A549 (cell line): ENCODE data around the gene ESYT1.

Experiments used
- CHD2 ChIP-seq: fragments of 150-350 bp; IDR thresholded peaks from 2 replicates; pipeline ENCODE4 v1.6.1; 2014; ENCODE audit warnings: low read length; ENCODE audit not compliant: partially characterized antibody
- EP300 ChIP-seq, 2 experiments: fragments of >200 bp; sonication (Bioruptor Twin); formaldehyde crosslinking; IDR thresholded peaks; 2 replicates in 1 of 2; 3 replicates in 1 of 2; pipeline ENCODE4 v1.6.1; 2016 to 2017
- MAX ChIP-seq: IDR thresholded peaks from 2 replicates; pipeline ENCODE4 v1.6.1; 2012
- MYC ChIP-seq: IDR thresholded peaks from 2 replicates; pipeline ENCODE4 v1.6.1; 2012; ENCODE audit warnings: mild to moderate bottlenecking, inconsistent platforms, low read length, improper control_type of control experiment, borderline replicate concordance
- TF ChIP-seq, protein P1 (sequence below): fragments of >200 bp; sonication (Bioruptor Twin); formaldehyde crosslinking; IDR thresholded peaks from 3 replicates; pipeline ENCODE4 v1.5.1; 2016

DNA sequence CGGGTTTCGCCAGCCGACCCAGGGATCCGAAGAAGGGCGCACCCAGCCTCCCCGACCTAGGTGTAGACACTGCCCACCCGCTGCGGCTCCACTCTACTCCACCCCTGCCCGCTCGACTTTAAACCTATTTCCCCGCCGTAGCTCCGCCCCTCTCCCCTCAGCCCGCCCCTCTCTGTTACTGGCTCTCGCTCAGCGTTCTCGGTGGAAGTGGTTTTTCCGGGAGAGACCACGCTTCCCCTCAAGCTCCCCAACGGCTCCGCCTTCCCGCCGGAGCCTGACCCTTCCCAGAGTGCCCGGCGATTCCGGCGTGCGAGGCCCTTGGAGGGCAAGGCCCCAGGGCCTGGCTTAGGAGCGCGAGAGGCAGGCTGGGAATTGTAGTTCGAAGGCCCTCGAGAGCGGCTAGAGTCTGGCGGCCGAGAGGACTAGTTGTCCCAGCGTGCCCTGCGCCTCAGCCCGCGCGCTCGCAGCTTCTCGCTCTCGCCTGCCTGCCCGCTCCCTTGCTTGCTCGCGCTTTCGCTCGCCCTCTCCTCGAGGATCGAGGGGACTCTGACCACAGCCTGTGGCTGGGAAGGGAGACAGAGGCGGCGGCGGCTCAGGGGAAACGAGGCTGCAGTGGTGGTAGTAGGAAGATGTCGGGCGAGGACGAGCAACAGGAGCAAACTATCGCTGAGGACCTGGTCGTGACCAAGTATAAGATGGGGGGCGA, 23.8 kb upstream of the ESYT1 start, which contains the start of gene PA2G4:
- TF ChIP-seq, protein P1, sequence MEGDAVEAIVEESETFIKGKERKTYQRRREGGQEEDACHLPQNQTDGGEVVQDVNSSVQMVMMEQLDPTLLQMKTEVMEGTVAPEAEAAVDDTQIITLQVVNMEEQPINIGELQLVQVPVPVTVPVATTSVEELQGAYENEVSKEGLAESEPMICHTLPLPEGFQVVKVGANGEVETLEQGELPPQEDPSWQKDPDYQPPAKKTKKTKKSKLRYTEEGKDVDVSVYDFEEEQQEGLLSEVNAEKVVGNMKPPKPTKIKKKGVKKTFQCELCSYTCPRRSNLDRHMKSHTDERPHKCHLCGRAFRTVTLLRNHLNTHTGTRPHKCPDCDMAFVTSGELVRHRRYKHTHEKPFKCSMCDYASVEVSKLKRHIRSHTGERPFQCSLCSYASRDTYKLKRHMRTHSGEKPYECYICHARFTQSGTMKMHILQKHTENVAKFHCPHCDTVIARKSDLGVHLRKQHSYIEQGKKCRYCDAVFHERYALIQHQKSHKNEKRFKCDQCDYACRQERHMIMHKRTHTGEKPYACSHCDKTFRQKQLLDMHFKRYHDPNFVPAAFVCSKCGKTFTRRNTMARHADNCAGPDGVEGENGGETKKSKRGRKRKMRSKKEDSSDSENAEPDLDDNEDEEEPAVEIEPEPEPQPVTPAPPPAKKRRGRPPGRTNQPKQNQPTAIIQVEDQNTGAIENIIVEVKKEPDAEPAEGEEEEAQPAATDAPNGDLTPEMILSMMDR = no peak
- peak; percentile 91 for TF ChIP-seq MAX
- no peak; a peak in 1 of 5 replicates for TF ChIP-seq EP300 (IDR thresholded peaks at IDR 0.05)
- peak; percentile 91 for TF ChIP-seq MYC
- peak; percentile 82 for TF ChIP-seq CHD2
